SK-N-SH treated with all-trans-retinoic acid at 6 μM for 48 hours (cell line): ENCODE data around the gene ST6GALNAC5.
A peak's percentile ranks its signal among the peaks of the same experiment; 100 is the strongest.

Experiments used
- ATAC-seq: fragments of 200-7000 bp; cut with Tn5 transposase; 3 replicates; pipeline ENCODE4 v1.9.1; 2020; ENCODE audit warnings: mild to moderate bottlenecking, moderate library complexity
- BACH2 ChIP-seq: fragments of 250-450 bp; sonication (Bioruptor Pico); IDR thresholded peaks from 2 replicates; pipeline ENCODE4 v1.9.0; 2021; ENCODE audit warnings: mild to moderate bottlenecking, borderline replicate concordance
- CSDC2 ChIP-seq: fragments of 250-450 bp; sonication (Bioruptor Pico); IDR thresholded peaks from 2 replicates; pipeline ENCODE4 v1.5.0; 2020; ENCODE audit warnings: mild to moderate bottlenecking, moderate library complexity
- ESRRG ChIP-seq: fragments of 250-450 bp; sonication (Bioruptor Pico); IDR thresholded peaks from 2 replicates; pipeline ENCODE4 v1.6.1; 2021; ENCODE audit warnings: mild to moderate bottlenecking
- GLIS3 ChIP-seq: fragments of 250-450 bp; sonication (Bioruptor Pico); IDR thresholded peaks from 2 replicates; pipeline ENCODE4 v1.5.0; 2020; ENCODE audit warnings: mild to moderate bottlenecking, moderate library complexity
- ISL1 ChIP-seq: fragments of 250-450 bp; sonication (Bioruptor Pico); IDR thresholded peaks from 2 replicates; pipeline ENCODE4 v2.1.2; 2022; ENCODE audit warnings: mild to moderate bottlenecking, moderate library complexity
- PPARA ChIP-seq: fragments of 250-450 bp; sonication (Bioruptor Pico); IDR thresholded peaks from 2 replicates; pipeline ENCODE4 v1.5.0; 2020; ENCODE audit warnings: mild to moderate bottlenecking, borderline replicate concordance
- SNAI2 ChIP-seq: fragments of 250-450 bp; sonication (Bioruptor Pico); IDR thresholded peaks from 2 replicates; pipeline ENCODE4 v1.5.0; 2020; ENCODE audit warnings: mild to moderate bottlenecking, moderate library complexity
- TCF4 ChIP-seq: fragments of 250-450 bp; sonication (Bioruptor Pico); IDR thresholded peaks from 2 replicates; pipeline ENCODE4 v1.8.0; 2021; ENCODE audit warnings: mild to moderate bottlenecking, moderate library complexity, borderline replicate concordance
- ZC3H10 ChIP-seq: fragments of 250-450 bp; sonication (Bioruptor Pico); IDR thresholded peaks from 2 replicates; pipeline ENCODE4 v1.5.1; 2021; ENCODE audit warnings: mild to moderate bottlenecking, moderate library complexity
- ZFP3 ChIP-seq: fragments of 250-450 bp; sonication (Bioruptor Pico); IDR thresholded peaks from 2 replicates; pipeline ENCODE4 v1.5.0; 2020; ENCODE audit warnings: mild to moderate bottlenecking, moderate library complexity
- ZFP30 ChIP-seq: fragments of 450-650 bp; formaldehyde crosslinking; IDR thresholded peaks from 2 replicates; pipeline ENCODE4 v1.5.0; 2022; ENCODE audit warnings: mild to moderate bottlenecking, moderate library complexity
- ZNF565 ChIP-seq: fragments of 450-650 bp; formaldehyde crosslinking; conservative IDR thresholded peaks from 2 replicates; pipeline ENCODE4 v1.5.0; 2020; ENCODE audit warnings: low read depth, mild to moderate bottlenecking, moderate library complexity
- ZNF70 ChIP-seq: fragments of 450-650 bp; formaldehyde crosslinking; IDR thresholded peaks from 2 replicates; pipeline ENCODE4 v1.5.0; 2020; ENCODE audit warnings: mild to moderate bottlenecking, moderate library complexity
- ZNF8 ChIP-seq: fragments of 450-650 bp; formaldehyde crosslinking; IDR thresholded peaks from 2 replicates; pipeline ENCODE4 v1.5.0; 2020; ENCODE audit warnings: mild to moderate bottlenecking, moderate library complexity
- TF ChIP-seq, protein P1 (sequence below): fragments of 250-450 bp; sonication (Bioruptor Pico); IDR thresholded peaks from 2 replicates; pipeline ENCODE4 v1.5.1; 2020; ENCODE audit warnings: low read depth, mild to moderate bottlenecking, moderate library complexity
- TF ChIP-seq, protein P2 (sequence below): fragments of 250-450 bp; sonication (Bioruptor Pico); IDR thresholded peaks from 2 replicates; pipeline ENCODE4 v1.5.0; 2020; ENCODE audit warnings: mild to moderate bottlenecking, moderate library complexity
- TF ChIP-seq, protein P3 (sequence below): fragments of 250-450 bp; sonication (Bioruptor Pico); IDR thresholded peaks from 2 replicates; pipeline ENCODE4 v1.8.0; 2020; ENCODE audit warnings: mild to moderate bottlenecking, moderate library complexity, borderline replicate concordance

The ST6GALNAC5 gene

DNA sequence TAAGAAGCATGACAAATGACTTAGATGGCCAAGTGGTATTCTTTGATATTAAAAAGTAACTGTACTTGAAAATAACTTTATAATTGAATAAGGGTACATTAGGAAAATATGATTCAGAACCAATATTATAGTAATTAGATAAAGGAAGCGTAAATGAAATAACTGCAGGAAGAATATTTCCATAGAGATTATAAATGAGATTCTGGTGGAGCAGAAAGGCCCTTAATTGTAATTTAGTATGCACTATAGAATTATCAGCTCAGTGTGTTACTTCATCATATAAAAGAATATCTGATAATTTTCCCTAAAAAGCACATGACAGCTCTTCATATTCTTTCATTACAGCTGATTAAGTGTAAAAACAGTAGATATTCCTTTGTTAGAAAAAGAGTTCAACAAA lies 180.3 kb downstream of the ST6GALNAC5 start:
- TF ChIP-seq PPARA (CRISPR knock-in tag), result no peak
- TF ChIP-seq ZNF8 (CRISPR knock-in tag), result no peak
- TF ChIP-seq GLIS3, result no peak
- peak; percentile 90 for TF ChIP-seq ISL1 (CRISPR knock-in tag)
- TF ChIP-seq, protein P1, sequence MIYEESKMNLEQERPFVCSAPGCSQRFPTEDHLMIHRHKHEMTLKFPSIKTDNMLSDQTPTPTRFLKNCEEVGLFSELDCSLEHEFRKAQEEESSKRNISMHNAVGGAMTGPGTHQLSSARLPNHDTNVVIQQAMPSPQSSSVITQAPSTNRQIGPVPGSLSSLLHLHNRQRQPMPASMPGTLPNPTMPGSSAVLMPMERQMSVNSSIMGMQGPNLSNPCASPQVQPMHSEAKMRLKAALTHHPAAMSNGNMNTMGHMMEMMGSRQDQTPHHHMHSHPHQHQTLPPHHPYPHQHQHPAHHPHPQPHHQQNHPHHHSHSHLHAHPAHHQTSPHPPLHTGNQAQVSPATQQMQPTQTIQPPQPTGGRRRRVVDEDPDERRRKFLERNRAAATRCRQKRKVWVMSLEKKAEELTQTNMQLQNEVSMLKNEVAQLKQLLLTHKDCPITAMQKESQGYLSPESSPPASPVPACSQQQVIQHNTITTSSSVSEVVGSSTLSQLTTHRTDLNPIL (CRISPR knock-in tag), result no peak
- TF ChIP-seq SNAI2 (CRISPR knock-in tag), result no peak
- ATAC-seq, result no peak

DNA sequence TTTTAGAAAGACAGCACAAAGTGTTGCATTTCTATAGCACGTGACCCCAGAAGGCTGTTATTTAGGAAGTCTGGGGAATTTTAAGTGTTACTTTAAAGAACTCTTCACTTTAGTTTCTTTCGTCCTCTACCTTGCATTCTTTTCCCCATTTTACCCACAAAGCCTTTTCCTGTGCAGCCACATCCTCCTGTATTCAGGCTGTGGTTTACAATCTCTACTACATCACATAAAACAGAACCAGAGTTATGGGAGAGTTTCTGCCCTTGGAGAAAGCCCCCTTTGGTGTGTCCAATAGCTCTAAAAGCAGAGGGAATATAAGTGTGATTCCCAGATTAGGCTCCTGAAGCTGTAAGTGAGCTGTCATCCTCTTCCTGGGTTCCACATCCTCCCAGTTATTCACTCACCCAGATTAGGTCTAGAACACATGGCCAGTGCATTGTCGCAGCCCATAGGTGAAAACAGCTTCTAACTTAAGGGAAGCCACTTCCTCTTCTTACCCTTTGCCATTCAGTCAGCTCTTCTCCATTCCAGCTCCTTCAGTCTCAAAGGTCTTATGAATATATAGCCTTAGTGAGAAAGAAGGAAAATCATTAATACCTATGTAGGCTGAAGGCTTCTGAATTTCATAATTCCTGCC lies 180.8 kb downstream of the ST6GALNAC5 start:
- TF ChIP-seq, protein P2, sequence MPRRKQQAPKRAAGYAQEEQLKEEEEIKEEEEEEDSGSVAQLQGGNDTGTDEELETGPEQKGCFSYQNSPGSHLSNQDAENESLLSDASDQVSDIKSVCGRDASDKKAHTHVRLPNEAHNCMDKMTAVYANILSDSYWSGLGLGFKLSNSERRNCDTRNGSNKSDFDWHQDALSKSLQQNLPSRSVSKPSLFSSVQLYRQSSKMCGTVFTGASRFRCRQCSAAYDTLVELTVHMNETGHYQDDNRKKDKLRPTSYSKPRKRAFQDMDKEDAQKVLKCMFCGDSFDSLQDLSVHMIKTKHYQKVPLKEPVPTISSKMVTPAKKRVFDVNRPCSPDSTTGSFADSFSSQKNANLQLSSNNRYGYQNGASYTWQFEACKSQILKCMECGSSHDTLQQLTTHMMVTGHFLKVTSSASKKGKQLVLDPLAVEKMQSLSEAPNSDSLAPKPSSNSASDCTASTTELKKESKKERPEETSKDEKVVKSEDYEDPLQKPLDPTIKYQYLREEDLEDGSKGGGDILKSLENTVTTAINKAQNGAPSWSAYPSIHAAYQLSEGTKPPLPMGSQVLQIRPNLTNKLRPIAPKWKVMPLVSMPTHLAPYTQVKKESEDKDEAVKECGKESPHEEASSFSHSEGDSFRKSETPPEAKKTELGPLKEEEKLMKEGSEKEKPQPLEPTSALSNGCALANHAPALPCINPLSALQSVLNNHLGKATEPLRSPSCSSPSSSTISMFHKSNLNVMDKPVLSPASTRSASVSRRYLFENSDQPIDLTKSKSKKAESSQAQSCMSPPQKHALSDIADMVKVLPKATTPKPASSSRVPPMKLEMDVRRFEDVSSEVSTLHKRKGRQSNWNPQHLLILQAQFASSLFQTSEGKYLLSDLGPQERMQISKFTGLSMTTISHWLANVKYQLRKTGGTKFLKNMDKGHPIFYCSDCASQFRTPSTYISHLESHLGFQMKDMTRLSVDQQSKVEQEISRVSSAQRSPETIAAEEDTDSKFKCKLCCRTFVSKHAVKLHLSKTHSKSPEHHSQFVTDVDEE (CRISPR knock-in tag), result no peak
- TF ChIP-seq ZNF70 (CRISPR knock-in tag), result no peak
- no peak for TF ChIP-seq PPARA (CRISPR knock-in tag)
- TF ChIP-seq CSDC2 (CRISPR knock-in tag), result no peak
- TF ChIP-seq ISL1 (CRISPR knock-in tag), result no peak
- TF ChIP-seq ZFP30, result no peak
- TF ChIP-seq, protein P3, sequence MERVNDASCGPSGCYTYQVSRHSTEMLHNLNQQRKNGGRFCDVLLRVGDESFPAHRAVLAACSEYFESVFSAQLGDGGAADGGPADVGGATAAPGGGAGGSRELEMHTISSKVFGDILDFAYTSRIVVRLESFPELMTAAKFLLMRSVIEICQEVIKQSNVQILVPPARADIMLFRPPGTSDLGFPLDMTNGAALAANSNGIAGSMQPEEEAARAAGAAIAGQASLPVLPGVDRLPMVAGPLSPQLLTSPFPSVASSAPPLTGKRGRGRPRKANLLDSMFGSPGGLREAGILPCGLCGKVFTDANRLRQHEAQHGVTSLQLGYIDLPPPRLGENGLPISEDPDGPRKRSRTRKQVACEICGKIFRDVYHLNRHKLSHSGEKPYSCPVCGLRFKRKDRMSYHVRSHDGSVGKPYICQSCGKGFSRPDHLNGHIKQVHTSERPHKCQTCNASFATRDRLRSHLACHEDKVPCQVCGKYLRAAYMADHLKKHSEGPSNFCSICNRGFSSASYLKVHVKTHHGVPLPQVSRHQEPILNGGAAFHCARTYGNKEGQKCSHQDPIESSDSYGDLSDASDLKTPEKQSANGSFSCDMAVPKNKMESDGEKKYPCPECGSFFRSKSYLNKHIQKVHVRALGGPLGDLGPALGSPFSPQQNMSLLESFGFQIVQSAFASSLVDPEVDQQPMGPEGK (CRISPR knock-in tag), result no peak
- no peak for TF ChIP-seq TCF4
- TF ChIP-seq ZFP3 (CRISPR knock-in tag), result no peak
- TF ChIP-seq, protein P1 (CRISPR knock-in tag), result no peak
- no peak for TF ChIP-seq ZNF565 (CRISPR knock-in tag)
- no peak for ATAC-seq

DNA sequence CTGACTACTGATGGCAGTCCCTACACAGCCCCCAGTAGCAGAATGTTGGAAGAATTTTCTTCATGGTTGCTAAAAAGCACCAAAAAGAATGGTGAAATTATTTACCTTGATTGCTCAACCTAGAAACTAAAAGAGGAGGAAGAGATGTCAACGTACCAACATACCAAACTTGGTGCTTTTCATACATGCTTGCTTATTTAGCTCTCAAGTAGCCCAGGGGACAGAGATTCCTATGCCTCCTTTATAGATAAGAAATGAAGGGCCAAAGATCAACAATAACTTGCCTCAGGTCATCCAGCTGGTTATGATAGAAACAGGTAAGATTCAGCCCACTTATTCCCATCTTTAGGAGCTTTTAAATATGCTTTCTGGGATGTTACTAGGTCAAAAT lies 181.3 kb downstream of the ST6GALNAC5 start:
- ATAC-seq, result no peak
- TF ChIP-seq GLIS3 (no peak), TCF4 (no peak), ZFP3 (CRISPR knock-in tag) (no peak), PPARA (CRISPR knock-in tag) (no peak), ESRRG (CRISPR knock-in tag) (no peak), ZC3H10 (CRISPR knock-in tag) (no peak), BACH2 (CRISPR knock-in tag) (no peak), ZFP30 (no peak), ZNF70 (CRISPR knock-in tag) (no peak), ISL1 (CRISPR knock-in tag) (no peak)
- TF ChIP-seq, protein P1 (CRISPR knock-in tag), result no peak
- TF ChIP-seq, protein P3 (CRISPR knock-in tag), result no peak
